Cardiac muscle cell (in vitro differentiated cells and primary cell): ENCODE measurements around the gene CADPS2. TPM values are rescaled to one million over a fixed set of nuclear protein-coding genes. Genes with fewer than 3 reads are reported as not detected.
"Not testable (repeated sequence)": the region's sequence is repeated elsewhere in the genome, so short reads cannot be mapped to it uniquely, and the experiment has no call there.

ENCODE experiments used
- DNase-seq, 2 donors: peaks; one replicate each; pipeline versions ENCODE4 v3.0.0 to v3.0.0-alpha.2; 2010 to 2017; ENCODE audit warnings: low read depth in 1 of 2, low spot score in 1 of 2
- H3K27ac ChIP-seq: fragments of 200-600 bp; sonication (generic); 2 replicates; pipeline ENCODE4 v1.5.1; 2016
- H3K27me3 ChIP-seq: fragments of 200-600 bp; sonication (generic); 2 replicates; pipeline ENCODE4 v1.6.0; 2016; ENCODE audit warnings: control low read depth
- H3K36me3 ChIP-seq: fragments of 200-600 bp; sonication (generic); 2 replicates; pipeline ENCODE4 v1.5.1; 2016; ENCODE audit warnings: control low read depth
- H3K4me1 ChIP-seq: fragments of 200-600 bp; sonication (generic); 2 replicates; pipeline ENCODE4 v1.8.1; 2017; ENCODE audit warnings: low read depth, mild to moderate bottlenecking, mixed run types
- H3K4me3 ChIP-seq: fragments of 200-600 bp; sonication (generic); 2 replicates; pipeline ENCODE4 v1.5.1; 2016; ENCODE audit warnings: mild to moderate bottlenecking
- H3K9me3 ChIP-seq: fragments of 200-600 bp; sonication (generic); 2 replicates; pipeline ENCODE4 v1.5.1; 2017; ENCODE audit warnings: low read depth, mild to moderate bottlenecking, control low read depth
- CTCF ChIP-seq: IDR thresholded peaks from 2 replicates; pipeline ENCODE4 v1.5.1; 2012; ENCODE audit warnings: low read depth, mild to moderate bottlenecking, low read length
- polyA plus RNA-seq: library from polyadenylated mRNA; unstranded; fragments of >200 nt; fragmentation: Nextera tagmentation; extraction: Ambion mirVana; gene quantifications from 2 replicates; pipeline ENCODE4 v1.2.1, GENCODE V29; 2016
- total RNA-seq: library from RNA; depleted of rRNA; stranded (reverse); fragments of >200 nt; gene quantifications from 2 replicates; pipeline ENCODE4 v1.2.3, GENCODE V29; 2016

CADPS2 gene
- total and polyA plus RNA-seq, 2 experiments from 2014 or later = 15.0 to 17.2 TPM

- Histone ChIP-seq H3K27me3 (no peaks in the 10 kb centered on the region), H3K36me3 (no peaks in the 10 kb centered on the region), H3K4me1 (no peaks in the 10 kb centered on the region), H3K27ac (no peak overlapping the region), H3K9me3 (no peaks in the 10 kb centered on the region), H3K4me3 (no peak overlapping the region)
- TF ChIP-seq CTCF = no peak
- no peak for DNase-seq
Measured at GRCh38 chr7:122846591-122846990, 39.7 kb downstream of the CADPS2 start.

GRCh38 chr7:122845286-122845685 lies 41.0 kb downstream of the CADPS2 start:
- TF ChIP-seq CTCF = no peak
- H3K27me3 ChIP-seq = no peaks in the 10 kb centered on the region
- H3K4me1 ChIP-seq = no peaks in the 10 kb centered on the region

GRCh38 chr7:122844191-122844988 lies 41.9 kb downstream of the CADPS2 start:
- no peaks in the 10 kb centered on the region for H3K27me3 ChIP-seq
- no peak for DNase-seq

More at GRCh38 chr7:122845286-122845685, 41.0 kb downstream of the CADPS2 start:
- H3K4me3 ChIP-seq = no peak overlapping the region
- no peak overlapping the region for H3K27ac ChIP-seq
- H3K36me3 ChIP-seq = no peaks in the 10 kb centered on the region
- H3K9me3 ChIP-seq = no peaks in the 10 kb centered on the region
- DNase-seq = no peak

GRCh38 chr7:122842971-122843370 lies 43.3 kb downstream of the CADPS2 start:
- Histone ChIP-seq H3K4me3 (no peak overlapping the region), H3K4me1 (no peaks in the 10 kb centered on the region), H3K36me3 (no peaks in the 10 kb centered on the region), H3K9me3 (no peaks in the 10 kb centered on the region), H3K27ac (no peak overlapping the region), H3K27me3 (no peaks in the 10 kb centered on the region)
- TF ChIP-seq CTCF = no peak
- no peak for DNase-seq

More at GRCh38 chr7:122844191-122844988, 41.9 kb downstream of the CADPS2 start:
- Histone ChIP-seq H3K4me3 (no peak overlapping the region), H3K4me1 (no peaks in the 10 kb centered on the region), H3K27ac (no peak overlapping the region), H3K9me3 (no peaks in the 10 kb centered on the region), H3K36me3 (no peaks in the 10 kb centered on the region)
- no peak for TF ChIP-seq CTCF

GRCh38 chr7:122836286-122836685 lies 50.0 kb downstream of the CADPS2 start:
- not testable (repeated sequence) for H3K36me3 ChIP-seq, H3K4me3 ChIP-seq, H3K27ac ChIP-seq

GRCh38 chr7:122834571-122834942 lies 51.7 kb downstream of the CADPS2 start:
- H3K4me1 ChIP-seq, H3K36me3 ChIP-seq, H3K9me3 ChIP-seq, H3K27me3 ChIP-seq, H3K4me3 ChIP-seq, DNase-seq: not testable (repeated sequence)
- H3K27ac ChIP-seq = peak overlapping the region; percentile 54

More at GRCh38 chr7:122836286-122836685, 50.0 kb downstream of the CADPS2 start:
- H3K27me3 ChIP-seq, H3K4me1 ChIP-seq, DNase-seq, H3K9me3 ChIP-seq: not testable (repeated sequence)
